Naive thymus-derived CD4-positive, alpha-beta T cell (primary cell): ENCODE results near the gene CAMKK2. TPM values are rescaled to one million over a fixed set of nuclear protein-coding genes. Genes with fewer than 3 reads are reported as not detected.
A peak's percentile ranks its signal among the peaks of the same experiment; 100 is the strongest.
"Not testable (repeated sequence)": the region's sequence is repeated elsewhere in the genome, so short reads cannot be mapped to it uniquely, and the experiment has no call there.

Experiments used
- ATAC-seq: fragments of 150-1000 bp; cut with Tn5 transposase; 2 replicates; pipeline ENCODE4 v1.10.0; 2021; ENCODE audit warnings: mild to moderate bottlenecking, moderate library complexity
- CTCF ChIA-PET: fragments of 350-600 bp; sonication (Branson Sonifier 250); formaldehyde crosslinking; loops from one replicate; lab custom pipeline; 2021; ENCODE audit warnings: antibody characterized with exemption; lab: Charles Lee
- POLR2A ChIA-PET: fragments of 350-600 bp; sonication (Branson Sonifier 250); formaldehyde crosslinking; loops from one replicate; lab custom pipeline; 2021; ENCODE audit warnings: antibody characterized with exemption, inconsistent platforms; lab: Charles Lee
- DNase-seq, 9 donors: peaks; one replicate each; pipeline versions ENCODE4 v3.0.0 to v3.0.0-alpha.2; 2020 to 2022; ENCODE audit warnings: mixed read lengths in 1 of 9
- H3K27ac ChIP-seq: one replicate; pipeline ENCODE4 v1.7.0; 2013; ENCODE audit warnings: mild to moderate bottlenecking, low read depth, low read length, moderate library complexity
- H3K27me3 ChIP-seq, 2 donors: one replicate each; pipeline ENCODE4 v1.7.0; 2013; ENCODE audit warnings: low read length in 2 of 2, mild to moderate bottlenecking in 2 of 2, moderate library complexity in 2 of 2; ENCODE audit not compliant: control insufficient read depth in 2 of 2, insufficient read depth in 2 of 2
- H3K36me3 ChIP-seq, 3 experiments: 1 replicate in 2 of 3; 2 replicates in 1 of 3; pipeline ENCODE4 v1.7.0; 2013; ENCODE audit warnings: low read length in 3 of 3, mild to moderate bottlenecking in 3 of 3, moderate library complexity in 1 of 3; ENCODE audit not compliant: insufficient read depth in 3 of 3, control insufficient read depth in 2 of 3
- H3K4me1 ChIP-seq, 2 donors: one replicate each; pipeline ENCODE4 v1.7.0; 2013; ENCODE audit warnings: low read length in 2 of 2, mild to moderate bottlenecking in 2 of 2, moderate library complexity in 1 of 2; ENCODE audit not compliant: control insufficient read depth in 2 of 2, insufficient read depth in 2 of 2
- H3K4me3 ChIP-seq: 2 replicates; pipeline ENCODE4 v1.7.0; 2013; ENCODE audit warnings: mild to moderate bottlenecking, low read length
- H3K9me3 ChIP-seq, 3 experiments: 1 replicate in 2 of 3; 2 replicates in 1 of 3; pipeline ENCODE4 v1.7.0; 2013; ENCODE audit warnings: low read length in 3 of 3; ENCODE audit not compliant: control insufficient read depth in 2 of 3
- H3K27ac Mint-ChIP-seq, 9 donors: one replicate each; pipeline ENCODE4 v1.8.0; 2020 to 2022; ENCODE audit warnings: mixed read lengths in 9 of 9, mild to moderate bottlenecking in 8 of 9, moderate library complexity in 5 of 9, inconsistent platforms in 2 of 9
- H3K27me3 Mint-ChIP-seq, 5 donors: one replicate each; pipeline ENCODE4 v1.8.0; 2021 to 2022; ENCODE audit warnings: mixed read lengths in 5 of 5, mild to moderate bottlenecking in 1 of 5
- H3K36me3 Mint-ChIP-seq, 5 donors: one replicate each; pipeline ENCODE4 v1.8.0; 2020 to 2022; ENCODE audit warnings: mixed read lengths in 5 of 5, mild to moderate bottlenecking in 3 of 5, inconsistent platforms in 1 of 5
- H3K4me1 Mint-ChIP-seq, 7 donors: one replicate each; pipeline ENCODE4 v1.8.0; 2020 to 2022; ENCODE audit warnings: mixed read lengths in 7 of 7, mild to moderate bottlenecking in 3 of 7, inconsistent platforms in 1 of 7
- H3K4me3 Mint-ChIP-seq, 10 donors: one replicate each; pipeline ENCODE4 v1.8.0; 2020 to 2022; ENCODE audit warnings: mild to moderate bottlenecking in 10 of 10, mixed read lengths in 10 of 10, moderate library complexity in 6 of 10, inconsistent platforms in 2 of 10
- H3K9me3 Mint-ChIP-seq, 11 donors: one replicate each; pipeline ENCODE4 v1.8.0; 2020 to 2022; ENCODE audit warnings: mixed read lengths in 11 of 11, mild to moderate bottlenecking in 4 of 11, inconsistent platforms in 1 of 11, moderate library complexity in 1 of 11
- intact Hi-C, 2 donors: fragments of 100-400 bp; cut with micrococcal nuclease; formaldehyde crosslinking; loops; one replicate each; pipeline ENCODE4 v1.15.1; 2023
- polyA plus RNA-seq, 2 donors: library from polyadenylated mRNA; unstranded; fragments of 300-500 nt; fragmentation: Illumina TruSeq; gene quantifications; one replicate each; pipeline ENCODE4 v1.2.3, GENCODE V29; 2021
- total RNA-seq, 6 experiments: library from RNA in 5 of 6; stranded (reverse) in 5 of 6; gene quantifications; 1 replicate in 5 of 6; 2 replicates in 1 of 6; pipeline ENCODE4 v1.2.3 and lab custom pipeline; 2021 to 2026

Gene CAMKK2
- total and polyA plus RNA-seq, 7 experiments from 2014 or later, result 13.9 to 38.7 (median 15.5) TPM

- intact Hi-C loops, result no loop called here
- no peaks in the 10 kb centered on the region for H3K27me3 ChIP-seq
- H3K36me3 ChIP-seq, result peaks cover 0 to 43% (median 0%) of the 10 kb centered on the region in 3 experiments
- H3K4me3 ChIP-seq, result no peak overlapping the region
- CTCF ChIA-PET, result no interaction called here
- no peak overlapping the region for H3K27ac ChIP-seq
- DNase-seq (no peak), ATAC-seq (no peak)
- H3K9me3 ChIP-seq, result no peaks in the 10 kb centered on the region
- Mint-ChIP-seq H3K27me3 (no peaks in the 10 kb centered on the region), H3K4me3 (no peak overlapping the region), H3K27ac (peak overlapping the region in 4 of 9 donors; percentile 4 to 74 (median 40)), H3K4me1 (peaks cover 22 to 44% (median 39%) of the 10 kb centered on the region in 7 donors), H3K9me3 (peaks cover 0 to 4% (median 0%) of the 10 kb centered on the region in 11 donors), H3K36me3 (peaks cover 8 to 26% (median 13%) of the 10 kb centered on the region in 5 donors)
- peaks cover 30 to 35% of the 10 kb centered on the region in 2 donors for H3K4me1 ChIP-seq
- POLR2A ChIA-PET, result interaction anchor here (1.1 kb wide), 1 partner anchor 20 kb away, joined by 3 read pairs; no protein-coding TSS in a partner anchor
These were observed 59.7 kb downstream of the CAMKK2 start for GRCh38 chr12:121236776-121237175.

GRCh38 chr12:121233628-121234020 lies 62.9 kb downstream of the CAMKK2 start:
- Mint-ChIP-seq H3K4me3 (no peak overlapping the region), H3K9me3 (peaks cover 0 to 2% (median 0%) of the 10 kb centered on the region in 11 donors), H3K27ac (peak overlapping the region in 1 of 9 donors; percentile 45), H3K27me3 (no peaks in the 10 kb centered on the region), H3K4me1 (peaks cover 0 to 28% (median 19%) of the 10 kb centered on the region in 7 donors), H3K36me3 (peaks cover 9 to 37% (median 18%) of the 10 kb centered on the region in 5 donors)
- Histone ChIP-seq H3K4me3 (no peak overlapping the region), H3K27me3 (no peaks in the 10 kb centered on the region), H3K9me3 (no peaks in the 10 kb centered on the region), H3K36me3 (peaks cover 0 to 58% (median 0%) of the 10 kb centered on the region in 3 experiments), H3K4me1 (peaks cover 4 to 6% of the 10 kb centered on the region in 2 donors), H3K27ac (no peak overlapping the region)
- intact Hi-C loops, result no loop called here
- DNase-seq, result no peak
- CTCF ChIA-PET, result interaction anchor here (0.7 kb wide), 1 partner anchor 64 kb away, joined by 3 read pairs; no protein-coding TSS in a partner anchor
- POLR2A ChIA-PET, result interaction anchor here (0.6 to 3.3 kb wide), 2 partner anchors 10 to 582 kb away, joined by 3 to 11 read pairs; no protein-coding TSS in a partner anchor
- no peak for ATAC-seq

GRCh38 chr12:121232977-121233627 lies 63.4 kb downstream of the CAMKK2 start:
- Mint-ChIP-seq H3K4me1 (peaks cover 0 to 23% (median 18%) of the 10 kb centered on the region in 7 donors), H3K4me3 (no peak overlapping the region), H3K36me3 (peaks cover 9 to 38% (median 18%) of the 10 kb centered on the region in 5 donors), H3K27ac (peak overlapping the region in 3 of 9 donors; percentile 3 to 59 (median 45)), H3K9me3 (peaks cover 0 to 2% (median 0%) of the 10 kb centered on the region in 11 donors), H3K27me3 (no peaks in the 10 kb centered on the region)
- ChIA-PET CTCF (interaction anchor here (0.7 kb wide), 1 partner anchor 64 kb away, joined by 3 read pairs; no protein-coding TSS in a partner anchor), POLR2A (interaction anchor here (0.6 to 3.3 kb wide), 2 partner anchors 9 to 582 kb away, joined by 3 to 11 read pairs; no protein-coding TSS in a partner anchor)
- Histone ChIP-seq H3K9me3 (no peaks in the 10 kb centered on the region), H3K27me3 (no peaks in the 10 kb centered on the region), H3K36me3 (peaks cover 0 to 60% (median 0%) of the 10 kb centered on the region in 3 experiments), H3K27ac (no peak overlapping the region), H3K4me1 (peaks cover 0 to under 1% of the 10 kb centered on the region in 2 donors), H3K4me3 (no peak overlapping the region)
- DNase-seq (no peak), ATAC-seq (no peak)
- intact Hi-C loops, result no loop called here

- H3K27ac Mint-ChIP-seq, result peak overlapping the region in 1 of 9 donors; percentile 31
- H3K4me3 Mint-ChIP-seq, result no peak overlapping the region
- peaks cover 9 to 34% (median 17%) of the 10 kb centered on the region in 5 donors for H3K36me3 Mint-ChIP-seq
- no peak for DNase-seq
- CTCF ChIA-PET, result no interaction called here
- no peak overlapping the region for H3K4me3 ChIP-seq
- no peaks in the 10 kb centered on the region for H3K27me3 ChIP-seq
- peaks cover 0 to 2% (median 0%) of the 10 kb centered on the region in 11 donors for H3K9me3 Mint-ChIP-seq
- H3K27ac ChIP-seq, result no peak overlapping the region
- ATAC-seq, result no peak
- H3K9me3 ChIP-seq, result no peaks in the 10 kb centered on the region
- POLR2A ChIA-PET, result interaction anchor here (1.4 kb wide), 1 partner anchor 17 kb away, joined by 3 read pairs; no protein-coding TSS in a partner anchor
- peaks cover 0 to 60% (median 0%) of the 10 kb centered on the region in 3 experiments for H3K36me3 ChIP-seq
- H3K27me3 Mint-ChIP-seq, result no peaks in the 10 kb centered on the region
- peaks cover 3 to 24% (median 17%) of the 10 kb centered on the region in 7 donors for H3K4me1 Mint-ChIP-seq
- intact Hi-C loops, result no loop called here
- H3K4me1 ChIP-seq, result peaks cover 0 to 5% of the 10 kb centered on the region in 2 donors
These were observed 64.3 kb downstream of the CAMKK2 start for GRCh38 chr12:121232163-121232562.

- H3K36me3 Mint-ChIP-seq, result peaks cover 9 to 36% (median 15%) of the 10 kb centered on the region in 5 donors
- H3K4me3 Mint-ChIP-seq, result no peak overlapping the region
- intact Hi-C loops, result no loop called here
- ChIA-PET CTCF (interaction anchor here (0.6 to 2.6 kb wide), 7 partner anchors 9 to 171 kb away, joined by 3 to 22 read pairs (median 3); partner anchors contain the start of gene P2RX7), POLR2A (interaction anchor here (0.7 to 1.4 kb wide), 2 partner anchors 10 to 276 kb away, joined by 3 to 6 read pairs; no protein-coding TSS in a partner anchor)
- H3K27ac Mint-ChIP-seq, result peak overlapping the region in 3 of 9 donors; percentile 8 to 65 (median 53)
- H3K9me3 Mint-ChIP-seq, result peaks cover 0 to 2% (median 0%) of the 10 kb centered on the region in 11 donors
- peaks cover 4 to 39% (median 29%) of the 10 kb centered on the region in 7 donors for H3K4me1 Mint-ChIP-seq
- Histone ChIP-seq H3K27ac (no peak overlapping the region), H3K27me3 (no peaks in the 10 kb centered on the region), H3K4me1 (peaks cover 0 to 21% of the 10 kb centered on the region in 2 donors), H3K4me3 (no peak overlapping the region), H3K9me3 (no peaks in the 10 kb centered on the region), H3K36me3 (peaks cover 0 to 50% (median 0%) of the 10 kb centered on the region in 3 experiments)
- H3K27me3 Mint-ChIP-seq, result no peaks in the 10 kb centered on the region
- DNase-seq (no peak), ATAC-seq (no peak)
These were observed 66.0 kb downstream of the CAMKK2 start for GRCh38 chr12:121230538-121230907.

GRCh38 chr12:121229826-121230537 lies 66.5 kb downstream of the CAMKK2 start:
- H3K9me3 Mint-ChIP-seq, H3K9me3 ChIP-seq, H3K27me3 ChIP-seq, H3K4me3 ChIP-seq, intact Hi-C loops, H3K27ac ChIP-seq, H3K27me3 Mint-ChIP-seq, H3K4me3 Mint-ChIP-seq: not testable (repeated sequence)
- ChIA-PET CTCF (interaction anchor here (0.6 to 2.6 kb wide), 7 partner anchors 9 to 170 kb away, joined by 3 to 22 read pairs (median 3); partner anchors contain the start of gene P2RX7), POLR2A (interaction anchor here (0.7 to 1.4 kb wide), 5 partner anchors 9 to 276 kb away, joined by 3 to 6 read pairs (median 3); no protein-coding TSS in a partner anchor)
- ATAC-seq, result peak; percentile 87
- peaks cover 9 to 36% (median 15%) of the 10 kb centered on the region in 5 donors for H3K36me3 Mint-ChIP-seq
- Histone ChIP-seq H3K4me1 (peaks cover 0 to 24% of the 10 kb centered on the region in 2 donors), H3K36me3 (peaks cover 0 to 47% (median 0%) of the 10 kb centered on the region in 3 experiments)
- peak overlapping the region in 6 of 9 donors; percentile 8 to 71 (median 54) for H3K27ac Mint-ChIP-seq
- peaks cover 4 to 41% (median 31%) of the 10 kb centered on the region in 7 donors for H3K4me1 Mint-ChIP-seq
- DNase-seq, result peak in 6 of 9 donors; percentile 35 to 62 (median 44)
